Suppressor macrophage treated with lipopolysaccharide for 4 hours (primary cell): ENCODE measurements around the gene AOC2.
"Not testable (repeated sequence)": the region's sequence is repeated elsewhere in the genome, so short reads cannot be mapped to it uniquely, and the experiment has no call there.

Source experiments
- DNase-seq: peaks from one replicate; pipeline ENCODE4 v3.0.0-alpha.2; 2020

The AOC2 gene

GRCh38 chr17:42853968-42854790 is 9.8 kb downstream of the AOC2 start:
- DNase-seq: no peak

GRCh38 chr17:42855048-42855596 is 10.7 kb downstream of the AOC2 start:
- peak; percentile 61 for DNase-seq

- not testable (repeated sequence) for DNase-seq
Observed at GRCh38 chr17:42856093-42856492, 11.7 kb downstream of the AOC2 start.

GRCh38 chr17:42856516-42856915 is 12.1 kb downstream of the AOC2 start:
- DNase-seq: not testable (repeated sequence)

GRCh38 chr17:42857389-42857788 is 13.0 kb downstream of the AOC2 start:
- DNase-seq: no peak

- no peak for DNase-seq
Observed at GRCh38 chr17:42865638-42866094, 21.3 kb downstream of the AOC2 start.

GRCh38 chr17:42866216-42866615 is 21.8 kb downstream of the AOC2 start:
- DNase-seq: no peak

- DNase-seq: no peak
Observed at GRCh38 chr17:42866631-42867575, 22.5 kb downstream of the AOC2 start.

GRCh38 chr17:42867694-42868261 is 23.4 kb downstream of the AOC2 start:
- DNase-seq: not testable (repeated sequence)

- DNase-seq: no peak
Observed at GRCh38 chr17:42868338-42868737, 24.0 kb downstream of the AOC2 start.

GRCh38 chr17:42871647-42872046 is 27.3 kb downstream of the AOC2 start:
- DNase-seq: no peak

- DNase-seq: no peak
Observed at GRCh38 chr17:42872251-42872965, 28.0 kb downstream of the AOC2 start.

GRCh38 chr17:42873315-42873714 is 28.9 kb downstream of the AOC2 start:
- DNase-seq: no peak

GRCh38 chr17:42873932-42874695 is 29.7 kb downstream of the AOC2 start:
- DNase-seq: not testable (repeated sequence)

GRCh38 chr17:42877037-42877436 is 32.7 kb downstream of the AOC2 start:
- DNase-seq: no peak

GRCh38 chr17:42878123-42878880 is 33.9 kb downstream of the AOC2 start:
- DNase-seq: no peak

GRCh38 chr17:42878924-42879595 is 34.7 kb downstream of the AOC2 start:
- DNase-seq: no peak

GRCh38 chr17:42879596-42879985 is 35.2 kb downstream of the AOC2 start:
- no peak for DNase-seq

- no peak for DNase-seq
Observed at GRCh38 chr17:42880776-42881310, 36.5 kb downstream of the AOC2 start.

- DNase-seq: not testable (repeated sequence)
Observed at GRCh38 chr17:42881706-42882105, 37.3 kb downstream of the AOC2 start.
